Inferior parietal cortex (tissue), 1 donor: ENCODE data around the gene PHF1.

Experiments used
- DNase-seq: peaks from one replicate; pipeline ENCODE4 v3.0.0-alpha.2; 2016; ENCODE audit errors: extremely low spot score

The PHF1 gene

GRCh38 chr6:33431880-33432541, 21.2 kb downstream of the PHF1 start:
- no peak for DNase-seq

GRCh38 chr6:33432546-33432945, 21.7 kb downstream of the PHF1 start:
- no peak for DNase-seq

- no peak for DNase-seq
Measured at GRCh38 chr6:33433001-33433543, 22.3 kb downstream of the PHF1 start.

- DNase-seq: no peak
Measured at GRCh38 chr6:33433544-33434191, 22.9 kb downstream of the PHF1 start.

GRCh38 chr6:33434961-33435360, 24.1 kb downstream of the PHF1 start:
- no peak for DNase-seq

- DNase-seq: no peak
Measured at GRCh38 chr6:33437666-33438065, 26.9 kb downstream of the PHF1 start.

- DNase-seq: no peak
Measured at GRCh38 chr6:33438978-33439594, 28.3 kb downstream of the PHF1 start.

GRCh38 chr6:33439956-33440648, 29.3 kb downstream of the PHF1 start:
- no peak for DNase-seq

- DNase-seq: no peak
Measured at GRCh38 chr6:33440649-33441309, 30.0 kb downstream of the PHF1 start.

GRCh38 chr6:33441457-33441856, 30.6 kb downstream of the PHF1 start:
- DNase-seq: no peak

GRCh38 chr6:33442283-33442682, 31.5 kb downstream of the PHF1 start:
- no peak for DNase-seq

- no peak for DNase-seq
Measured at GRCh38 chr6:33443025-33443424, 32.2 kb downstream of the PHF1 start.

GRCh38 chr6:33443619-33444504, 33.0 kb downstream of the PHF1 start:
- no peak for DNase-seq

GRCh38 chr6:33445119-33445603, 34.3 kb downstream of the PHF1 start:
- DNase-seq: no peak

- no peak for DNase-seq
Measured at GRCh38 chr6:33446356-33446755, 35.5 kb downstream of the PHF1 start.

GRCh38 chr6:33450434-33450833, 39.6 kb downstream of the PHF1 start:
- DNase-seq: no peak

GRCh38 chr6:33451606-33452005, 40.8 kb downstream of the PHF1 start:
- no peak for DNase-seq

- DNase-seq: no peak
Measured at GRCh38 chr6:33452496-33452895, 41.7 kb downstream of the PHF1 start.

GRCh38 chr6:33453393-33454008, 42.7 kb downstream of the PHF1 start:
- no peak for DNase-seq
